Measurements from ENCODE around the gene HHIPL1.

GRCh38 chr14:99674776-99675381, 29.9 kb downstream of the HHIPL1 start:
- TF ChIP-seq POLR2A (IDR thresholded peaks at IDR 0.05; ENCODE audit: low read length) (no peak), GATA1 (IDR thresholded peaks at IDR 0.05; ENCODE audit: low read depth, low read length) (no peak)

Measured in erythroblast (primary cell).